Astrocyte of the hippocampus (primary cell): Measurements from ENCODE around the gene HELZ2.
"Not testable (repeated sequence)": the region's sequence is repeated elsewhere in the genome, so short reads cannot be mapped to it uniquely, and the experiment has no call there.

Source experiments
- DNase-seq: peaks from one replicate; pipeline ENCODE4 v3.0.0; 2011; ENCODE audit warnings: low read depth, low spot score

The HELZ2 gene

DNA sequence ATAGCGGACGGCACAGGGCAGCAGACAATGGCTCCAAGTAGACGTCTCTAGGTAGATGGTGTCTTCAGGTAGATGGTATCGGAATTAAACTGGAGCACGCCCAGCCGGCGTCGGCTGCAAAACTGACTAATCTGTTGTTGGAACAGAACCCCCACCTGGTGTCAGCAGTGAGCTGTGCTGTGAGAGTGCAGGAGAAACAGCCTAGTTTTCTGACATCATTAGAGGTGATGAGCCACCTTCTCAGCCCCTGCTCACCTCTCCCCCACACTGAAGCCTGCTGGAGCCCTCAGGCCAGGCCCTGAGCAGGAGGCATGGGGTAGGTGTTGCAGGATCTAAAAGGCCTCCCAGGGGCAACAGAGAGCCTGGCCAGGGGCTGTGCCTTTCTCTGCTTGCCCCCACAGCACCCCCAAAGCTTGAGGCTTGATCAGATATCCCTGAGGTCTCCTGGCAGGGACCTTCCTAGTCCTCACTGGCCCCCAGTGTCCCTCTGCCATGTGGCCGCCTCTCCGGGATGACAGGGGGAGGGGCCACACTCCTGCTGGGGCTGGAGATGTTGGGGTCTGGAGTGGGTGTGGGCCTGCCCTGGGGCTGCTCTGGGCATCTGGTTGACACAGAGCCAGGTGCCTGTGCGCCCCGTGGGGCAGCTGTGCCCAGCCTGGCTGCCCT, 6.9 kb upstream of the HELZ2 start:
- DNase-seq: peak; percentile 67

GRCh38 chr20:63579017-63579694, 5.1 kb upstream of the HELZ2 start:
- no peak for DNase-seq

DNA sequence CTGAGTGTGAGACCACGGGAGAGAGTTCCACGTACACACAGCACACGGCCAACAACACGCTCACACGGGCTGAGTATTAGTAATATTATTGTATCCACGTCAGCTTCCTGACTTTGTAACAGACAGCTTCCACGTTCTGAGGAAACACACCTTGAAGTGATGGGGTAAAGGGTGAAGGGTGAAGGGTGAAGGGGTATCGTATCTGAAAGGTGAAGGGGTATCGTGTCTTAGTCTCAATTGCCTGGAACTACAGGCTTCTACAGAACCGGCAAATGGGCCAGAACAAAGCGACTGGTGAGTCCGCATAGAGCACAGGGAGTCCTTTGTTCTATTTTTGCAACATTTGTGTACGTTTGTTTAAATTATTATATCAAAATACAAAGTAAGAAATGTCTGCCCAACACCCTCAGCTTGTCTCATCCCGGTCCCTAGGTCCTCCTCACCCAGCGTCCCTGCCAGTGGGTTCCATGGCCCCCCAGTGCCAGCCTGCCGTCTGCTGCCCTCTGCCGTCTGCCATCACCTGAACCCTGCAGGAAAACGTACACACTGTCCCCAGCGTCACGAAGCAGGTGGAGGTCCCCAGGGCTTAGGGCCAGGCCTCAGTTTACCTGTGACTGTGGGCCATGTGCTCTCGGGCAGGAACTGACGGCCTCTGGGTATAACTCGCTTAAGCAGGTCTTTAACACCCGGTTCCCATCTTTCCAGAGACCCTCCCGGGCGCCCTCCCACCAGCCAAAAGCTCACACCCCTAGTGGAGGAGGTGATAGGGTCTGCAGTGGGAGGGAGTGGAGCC, 4.4 kb upstream of the HELZ2 start:
- no peak for DNase-seq

GRCh38 chr20:63577317-63577894, 3.4 kb upstream of the HELZ2 start:
- no peak for DNase-seq

DNA sequence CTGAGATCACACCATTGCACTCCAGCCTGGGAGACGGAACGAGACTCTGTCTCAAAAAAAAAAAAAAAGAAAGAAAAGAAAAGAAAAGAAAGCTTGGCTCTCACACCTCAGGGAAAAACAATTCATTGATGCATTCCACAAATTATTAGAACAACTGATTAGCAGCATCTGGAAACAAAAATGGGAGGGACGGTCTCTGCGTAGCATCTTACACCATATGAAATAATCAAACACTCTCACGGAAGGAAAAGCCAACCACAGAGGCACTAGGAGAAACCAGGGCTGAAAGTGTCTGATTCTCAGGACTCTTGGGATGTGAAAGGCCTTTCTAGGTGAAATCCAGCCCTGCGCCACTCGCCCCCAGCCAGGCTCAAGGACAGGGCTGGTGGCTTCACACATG, 2.3 kb upstream of the HELZ2 start:
- DNase-seq: no peak

DNA sequence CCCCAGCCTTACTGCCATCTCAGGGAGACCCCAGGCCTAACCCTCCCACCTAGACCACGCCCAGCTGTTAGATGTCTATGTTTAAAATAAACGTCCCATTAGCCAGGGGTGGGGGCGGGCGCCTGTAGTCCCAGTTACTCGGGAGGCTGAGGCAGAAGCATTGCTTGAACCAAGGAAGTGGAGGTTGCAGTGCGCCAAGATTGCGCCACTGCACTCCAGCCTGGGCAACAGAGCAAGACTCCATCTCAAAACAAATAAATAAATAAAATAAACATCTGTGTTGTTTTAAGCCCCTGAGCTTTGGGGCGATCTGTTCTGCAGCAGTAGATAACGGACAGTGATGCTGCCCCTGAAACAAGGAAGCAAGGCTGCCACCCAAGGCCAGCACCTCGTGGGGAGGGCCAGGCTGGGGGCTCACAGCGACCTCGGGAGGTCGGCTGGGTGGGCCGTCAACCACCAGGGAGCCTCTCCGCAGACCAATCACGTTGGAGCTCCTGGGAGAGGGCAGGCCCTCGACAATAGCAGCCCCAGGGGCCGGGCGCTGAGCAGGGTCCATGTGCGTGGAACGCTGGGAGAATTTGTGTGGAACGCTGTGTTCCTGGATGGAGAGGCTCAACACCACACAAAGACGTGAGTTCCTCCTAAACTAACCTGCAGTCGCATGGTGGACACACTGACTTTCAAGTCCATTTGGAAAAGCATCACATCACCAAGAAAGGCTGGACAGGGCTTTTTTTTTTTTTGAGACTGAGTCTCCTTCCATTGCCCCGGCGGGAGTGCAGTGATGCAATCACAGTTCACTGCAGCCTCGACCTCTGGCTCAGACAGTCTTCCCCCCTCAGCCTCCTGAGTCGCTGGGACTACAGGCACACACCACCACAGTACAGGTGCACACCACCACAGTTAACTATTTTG, 1.0 kb upstream of the HELZ2 start:
- no peak for DNase-seq

DNA sequence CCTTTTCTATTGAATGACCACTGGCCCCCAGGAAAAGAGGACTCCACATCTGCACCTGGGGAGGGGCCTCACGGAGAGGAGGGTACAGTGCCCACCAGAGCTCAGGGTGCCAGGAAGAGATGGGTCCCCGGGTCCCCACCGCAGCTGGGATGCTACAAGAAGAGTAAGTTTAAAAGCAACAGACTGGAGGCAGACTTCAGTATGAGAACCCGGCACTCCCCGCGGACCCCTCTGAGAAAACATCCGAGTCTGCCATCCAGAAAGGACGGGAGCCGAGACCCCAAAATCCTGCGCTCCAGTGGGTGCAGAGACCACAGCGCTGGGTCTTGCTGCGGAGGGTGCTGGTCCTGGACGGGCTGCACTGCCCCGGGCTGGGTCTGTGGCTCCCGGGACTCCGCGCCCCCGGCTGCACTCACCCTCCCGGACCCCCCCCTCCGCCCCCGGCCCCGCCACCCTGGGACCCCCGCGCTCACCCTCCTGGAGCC, 350 bp downstream of the HELZ2 start:
- DNase-seq: peak; percentile 24

GRCh38 chr20:63572788-63573646, 1.0 kb downstream of the HELZ2 start:
- DNase-seq: peak; percentile 29

- DNase-seq: no peak
These were observed 1.8 kb downstream of the HELZ2 start for GRCh38 chr20:63572071-63572787.

- not testable (repeated sequence) for DNase-seq
These were observed 3.0 kb downstream of the HELZ2 start for GRCh38 chr20:63571087-63571478.

DNA sequence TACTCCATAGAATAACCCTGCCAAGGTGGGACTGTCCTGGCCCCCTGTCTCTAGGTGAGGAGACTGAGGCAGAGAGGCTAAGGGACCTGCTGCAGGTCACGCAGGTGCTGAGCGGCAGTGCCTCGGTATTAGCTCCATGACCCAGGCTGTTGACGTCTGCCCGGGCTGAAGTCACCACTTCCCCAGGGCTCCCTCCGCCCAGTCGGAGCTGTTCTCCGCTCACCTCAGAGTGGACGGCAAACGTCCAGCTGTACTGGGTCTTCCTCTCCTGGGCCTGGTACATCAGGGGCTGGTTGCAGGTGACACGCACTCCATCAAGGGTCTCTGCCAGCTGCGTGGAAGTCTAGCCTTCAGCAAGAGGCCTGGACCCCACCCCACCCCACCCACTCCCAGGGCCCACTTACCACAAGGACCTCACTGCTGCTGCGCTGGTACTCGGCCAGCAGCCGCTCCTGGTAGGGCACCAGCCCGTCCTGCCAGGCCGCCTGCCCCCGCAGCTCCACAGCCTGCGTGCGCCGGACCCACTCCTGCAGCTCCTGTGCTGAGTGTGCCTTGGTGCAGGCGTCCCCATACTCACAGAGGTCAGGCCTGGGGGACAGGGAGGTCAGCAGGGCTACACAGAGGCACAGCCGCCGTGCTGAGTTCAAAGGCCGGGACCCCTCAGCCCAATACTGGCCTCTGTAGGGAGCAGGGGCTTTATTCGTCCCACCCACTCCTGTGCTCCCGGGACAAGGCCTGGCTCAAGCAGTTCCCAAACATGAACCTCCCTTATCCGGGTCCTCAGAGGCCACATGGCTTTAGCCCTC, 3.6 kb downstream of the HELZ2 start:
- DNase-seq: no peak

DNA sequence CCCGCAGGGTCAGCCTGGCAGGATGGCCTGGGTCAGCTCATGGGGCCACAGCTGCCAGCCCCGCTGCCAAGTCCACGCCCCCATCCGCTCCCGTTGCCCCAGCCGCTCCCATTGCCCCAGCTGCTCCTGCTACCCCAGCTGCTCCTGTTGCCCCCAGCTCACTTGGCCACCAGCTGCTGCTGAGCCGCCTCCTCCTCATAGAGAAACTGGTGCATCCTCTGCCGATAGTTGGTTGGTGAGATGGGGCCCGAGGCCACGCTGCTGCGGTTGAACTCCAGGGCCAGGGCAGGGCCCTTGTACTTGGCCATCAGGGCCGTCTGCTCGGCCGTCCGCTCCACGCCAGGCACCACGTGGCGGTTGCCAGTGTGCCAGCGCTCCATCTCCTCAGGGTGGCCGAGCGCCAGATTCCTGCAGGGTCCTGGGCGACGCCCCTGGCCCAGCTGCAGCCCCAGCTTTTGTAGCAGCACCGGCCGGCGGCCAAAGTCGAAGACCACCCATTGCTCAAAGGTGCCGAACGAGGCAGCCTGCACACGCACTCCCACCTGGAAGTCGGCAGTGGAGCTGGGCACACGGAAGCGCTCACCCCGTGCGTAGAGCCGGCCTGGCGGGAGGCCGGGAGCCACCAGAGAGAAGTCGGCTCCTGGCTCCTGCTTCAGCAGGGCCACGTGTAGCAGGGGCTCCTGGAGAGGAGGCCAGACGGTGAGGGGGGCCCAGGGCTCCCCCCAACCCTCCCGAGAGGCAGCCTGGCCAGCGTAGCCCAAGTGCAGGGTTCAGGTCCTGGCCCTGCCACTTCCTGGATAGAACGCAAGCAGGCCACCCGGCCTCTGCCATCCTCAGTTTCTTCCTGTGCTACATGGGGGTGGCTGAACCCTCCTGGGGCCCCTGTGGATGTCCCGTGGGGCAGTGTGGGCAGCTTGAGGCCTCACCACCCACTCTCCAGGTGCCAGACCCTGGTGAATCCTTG, 4.8 kb downstream of the HELZ2 start:
- no peak for DNase-seq

GRCh38 chr20:63568170-63568981, 5.7 kb downstream of the HELZ2 start:
- no peak for DNase-seq

GRCh38 chr20:63567386-63568169, 6.5 kb downstream of the HELZ2 start:
- no peak for DNase-seq

GRCh38 chr20:63567136-63567385, 7.0 kb downstream of the HELZ2 start:
- no peak for DNase-seq
